ENCODE results near the gene BRINP1.
"Not testable (repeated sequence)": the region's sequence is repeated elsewhere in the genome, so short reads cannot be mapped to it uniquely, and the experiment has no call there.

The BRINP1 gene

GRCh38 chr9:119184265-119184936 lies 184.8 kb downstream of the BRINP1 start:
- no peak for DNase-seq

GRCh38 chr9:119181561-119181960 lies 187.7 kb downstream of the BRINP1 start:
- DNase-seq, result no peak

GRCh38 chr9:119180897-119181296 lies 188.3 kb downstream of the BRINP1 start:
- no peak for DNase-seq

- DNase-seq, result no peak
Observed at GRCh38 chr9:119179701-119180100, 189.5 kb downstream of the BRINP1 start.

- DNase-seq, result no peak
Observed at GRCh38 chr9:119177196-119177595, 192.0 kb downstream of the BRINP1 start.

- no peak for DNase-seq
Observed at GRCh38 chr9:119175581-119175980, 193.7 kb downstream of the BRINP1 start.

GRCh38 chr9:119169222-119169621 lies 200.0 kb downstream of the BRINP1 start:
- not testable (repeated sequence) for DNase-seq

- DNase-seq, result no peak
Observed at GRCh38 chr9:119167876-119168275, 201.4 kb downstream of the BRINP1 start.

- no peak for DNase-seq
Observed at GRCh38 chr9:119167267-119167666, 202.0 kb downstream of the BRINP1 start.

- no peak for DNase-seq
Observed at GRCh38 chr9:119166096-119166495, 203.1 kb downstream of the BRINP1 start.

GRCh38 chr9:119165131-119165530 lies 204.1 kb downstream of the BRINP1 start:
- no peak for DNase-seq

GRCh38 chr9:119164716-119165115 lies 204.5 kb downstream of the BRINP1 start:
- no peak for DNase-seq

GRCh38 chr9:119160551-119160950 lies 208.7 kb downstream of the BRINP1 start:
- no peak for DNase-seq

- no peak for DNase-seq
Observed at GRCh38 chr9:119159386-119159785, 209.8 kb downstream of the BRINP1 start.

- no peak for DNase-seq
Observed at GRCh38 chr9:119157196-119157595, 212.0 kb downstream of the BRINP1 start.

- DNase-seq, result no peak
Observed at GRCh38 chr9:119156354-119156753, 212.9 kb downstream of the BRINP1 start.

- no peak for DNase-seq
Observed at GRCh38 chr9:119154527-119154926, 214.7 kb downstream of the BRINP1 start.

GRCh38 chr9:119153402-119153801 lies 215.8 kb downstream of the BRINP1 start:
- no peak for DNase-seq

GRCh38 chr9:119148855-119149254 lies 220.4 kb downstream of the BRINP1 start:
- no peak for DNase-seq

GRCh38 chr9:119137479-119137878 lies 231.8 kb downstream of the BRINP1 start:
- no peak for DNase-seq

GRCh38 chr9:119126040-119126439 lies 243.2 kb downstream of the BRINP1 start:
- no peak for DNase-seq

GRCh38 chr9:119121899-119122298 lies 247.3 kb downstream of the BRINP1 start:
- no peak for DNase-seq

- DNase-seq, result no peak
Observed at GRCh38 chr9:119117409-119117808, 251.8 kb downstream of the BRINP1 start.

All from GDM1 (cell line).